HG03175 (cell line): ENCODE results near the gene FAIM2.

Experiments
- ATAC-seq: cut with Tn5 transposase; IDR thresholded peaks from one replicate; pipeline ENCODE4 v1.9.1; 2021; ENCODE audit warnings: mild to moderate bottlenecking, moderate library complexity; ENCODE audit not compliant: unreplicated experiment

Gene FAIM2

DNA sequence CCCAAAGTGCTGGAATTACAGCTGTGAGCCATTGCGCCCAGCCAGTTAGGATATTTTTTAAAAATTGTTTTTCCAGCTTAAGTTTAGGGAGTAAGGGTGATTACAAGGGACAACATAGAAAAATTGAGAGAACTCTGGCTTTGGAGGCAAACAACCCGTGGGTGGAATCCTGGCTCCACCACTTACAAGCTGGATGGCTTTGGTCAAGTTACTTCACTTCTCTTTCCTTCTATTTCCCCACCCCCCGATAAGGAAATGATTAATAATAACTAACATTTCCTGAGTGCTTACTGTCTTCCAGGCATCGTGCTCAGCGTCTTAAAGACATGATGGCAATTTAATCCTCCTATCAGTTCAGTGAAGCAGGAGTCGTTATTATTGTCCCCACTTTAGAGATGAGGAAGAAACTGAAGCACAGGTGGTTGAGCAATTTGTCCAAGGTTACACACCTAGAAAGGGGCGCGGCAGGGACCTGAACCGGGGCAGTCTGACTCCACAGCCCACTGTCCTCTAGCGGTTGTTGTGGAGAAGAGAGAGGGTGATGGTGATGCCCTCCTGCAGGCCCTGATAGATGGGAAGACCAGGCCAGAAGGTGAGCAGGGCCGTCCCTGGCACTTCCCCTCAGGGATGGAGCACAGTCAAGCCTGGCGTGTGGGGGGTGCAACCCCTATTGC is 16.7 kb upstream of the FAIM2 start:
- ATAC-seq: no peak

DNA sequence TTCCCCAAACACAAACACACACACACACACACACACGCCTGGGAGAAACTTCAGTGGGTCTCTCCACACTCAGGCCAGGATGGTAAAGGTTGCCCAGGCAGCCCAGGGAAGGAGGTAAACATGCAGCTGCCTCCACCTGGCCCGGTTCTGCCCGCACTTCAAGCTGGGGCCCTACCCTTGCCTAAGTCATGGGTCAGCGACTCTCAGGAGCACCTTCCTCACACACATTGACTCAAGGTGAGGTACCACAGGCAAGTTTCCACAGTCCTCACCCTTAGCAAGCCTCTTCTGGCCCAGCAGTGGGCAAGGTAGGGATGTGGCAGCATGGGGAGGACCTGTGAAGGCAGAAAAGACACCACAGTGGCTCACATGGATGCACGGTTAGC is 14.1 kb upstream of the FAIM2 start:
- no peak for ATAC-seq

GRCh38 chr12:49917166-49917787 is 13.6 kb upstream of the FAIM2 start:
- ATAC-seq: no peak

DNA sequence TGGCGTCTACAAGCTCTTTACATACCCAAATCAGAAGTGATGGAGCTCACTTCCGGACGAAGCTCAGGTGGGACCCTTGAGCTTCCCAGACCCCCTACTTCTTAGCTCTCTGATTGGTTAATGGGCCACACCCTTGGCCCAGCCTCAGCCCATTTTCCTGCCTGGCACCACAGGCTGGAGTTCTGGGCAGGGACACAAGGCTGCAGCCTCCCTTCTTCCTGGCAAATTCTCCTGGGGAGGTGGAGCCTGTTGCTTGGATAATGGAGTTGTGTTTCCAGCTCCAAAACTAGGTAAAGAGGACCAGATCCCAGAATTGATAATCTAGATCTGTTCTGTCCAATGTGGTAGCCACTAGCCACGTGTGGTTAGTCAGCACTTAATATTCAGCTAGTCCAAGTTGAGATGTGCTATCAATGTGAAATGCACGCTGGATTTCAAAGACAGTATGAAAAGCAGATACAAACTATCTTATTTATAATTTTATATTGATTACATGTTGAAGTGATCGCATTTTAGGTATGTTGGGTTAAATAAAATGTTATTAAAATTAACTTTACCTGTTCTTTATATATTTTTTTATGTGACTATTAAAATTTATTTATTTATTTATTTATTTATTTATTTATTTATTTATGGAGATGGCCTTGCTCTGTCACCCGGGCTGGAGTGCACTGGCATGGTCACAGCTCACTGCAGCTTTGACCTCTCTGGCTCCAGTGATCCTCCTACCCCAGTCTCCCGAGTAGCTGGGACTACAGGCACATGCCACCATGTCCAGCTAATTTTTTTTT is 12.6 kb upstream of the FAIM2 start:
- ATAC-seq: no peak

DNA sequence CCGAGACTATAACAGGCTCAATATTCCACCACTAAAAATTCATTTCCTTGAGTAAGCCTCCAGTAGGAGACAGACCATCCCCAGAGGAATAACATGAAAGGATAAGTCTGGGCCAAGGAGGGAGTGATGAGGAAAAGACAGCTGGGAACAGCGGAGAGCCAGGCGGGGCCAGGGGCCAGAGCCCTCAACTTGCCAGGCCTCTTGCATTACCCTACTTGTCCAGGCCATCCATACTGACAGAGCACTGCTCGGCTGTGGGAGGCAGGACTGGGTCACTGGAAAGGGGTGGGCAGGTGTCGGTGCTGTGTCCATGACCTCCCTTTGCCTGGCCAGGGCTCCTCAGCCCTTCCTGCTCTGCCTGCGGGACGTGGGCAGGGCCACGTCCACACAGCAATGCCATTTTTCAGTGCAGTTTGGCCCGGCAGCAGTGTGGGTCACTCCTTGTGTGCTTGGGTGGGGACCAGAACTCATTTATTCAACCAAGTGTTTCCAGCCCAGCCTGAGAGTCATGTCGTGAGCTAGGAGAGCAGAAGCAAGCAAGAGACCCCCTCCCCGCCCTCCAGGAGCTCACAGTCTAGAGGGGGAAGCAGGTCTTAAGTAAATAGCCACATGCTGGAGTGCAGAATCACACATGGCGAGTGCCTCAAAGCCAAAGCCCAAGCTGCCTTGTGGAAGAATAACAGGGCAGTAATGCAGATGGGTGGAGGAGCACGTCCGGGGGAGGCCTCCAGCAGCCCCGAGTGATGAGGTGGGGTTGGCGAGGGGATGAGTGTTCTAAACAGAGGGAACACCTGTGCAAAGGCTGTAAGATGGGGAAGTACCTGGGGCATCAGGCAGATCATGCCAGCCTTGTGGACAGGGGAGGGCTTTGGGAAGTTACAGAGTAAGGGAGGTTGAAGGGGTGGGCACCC is 8.9 kb upstream of the FAIM2 start:
- ATAC-seq: no peak

- ATAC-seq: no peak
These were observed 7.5 kb upstream of the FAIM2 start for GRCh38 chr12:49911213-49911605.

- no peak for ATAC-seq
These were observed 6.9 kb upstream of the FAIM2 start for GRCh38 chr12:49910331-49911212.

DNA sequence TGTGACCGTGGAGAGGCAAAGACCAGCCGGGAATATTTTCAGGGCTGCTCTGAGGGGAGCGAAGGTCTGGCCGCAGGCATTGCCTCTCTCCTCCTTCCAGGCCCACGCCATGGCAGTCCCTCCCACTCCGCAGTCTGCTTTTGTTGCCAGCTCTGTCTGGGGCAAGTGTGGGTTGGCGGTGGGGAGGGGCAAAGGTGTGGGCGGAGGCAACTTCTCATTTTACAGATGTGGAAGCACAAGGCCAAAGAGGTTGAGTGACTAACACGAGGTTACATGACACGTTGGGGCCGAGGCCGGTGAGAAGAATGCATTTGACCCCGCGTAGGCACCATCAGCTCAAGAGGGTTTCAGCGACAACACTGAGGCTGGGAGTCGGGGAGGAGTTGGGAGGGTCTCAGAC is 6.1 kb upstream of the FAIM2 start:
- ATAC-seq: no peak

- ATAC-seq: no peak
These were observed 5.7 kb upstream of the FAIM2 start for GRCh38 chr12:49909356-49909755.

GRCh38 chr12:49907352-49907751 is 3.7 kb upstream of the FAIM2 start:
- ATAC-seq: no peak

GRCh38 chr12:49905718-49906314 is 2.1 kb upstream of the FAIM2 start:
- ATAC-seq: no peak

GRCh38 chr12:49904601-49905000 is 901 bp upstream of the FAIM2 start:
- ATAC-seq: no peak

DNA sequence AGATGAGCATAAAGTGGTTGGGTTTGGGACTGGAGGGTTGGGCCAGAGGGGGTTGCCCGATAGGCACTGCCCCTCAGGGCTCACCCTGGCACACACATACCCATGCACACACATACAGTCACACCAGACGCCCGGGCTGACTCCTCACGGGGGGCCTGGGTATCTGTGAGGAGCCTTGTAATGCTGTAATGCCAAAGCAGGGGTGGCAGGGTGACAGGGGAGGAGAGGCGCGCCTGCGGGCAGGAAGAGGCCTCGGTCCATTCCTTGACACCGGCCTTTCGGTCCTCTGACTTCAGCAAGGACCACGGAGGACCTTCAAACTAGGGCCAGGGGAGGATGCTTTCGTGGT is 375 bp downstream of the FAIM2 start:
- no peak for ATAC-seq

DNA sequence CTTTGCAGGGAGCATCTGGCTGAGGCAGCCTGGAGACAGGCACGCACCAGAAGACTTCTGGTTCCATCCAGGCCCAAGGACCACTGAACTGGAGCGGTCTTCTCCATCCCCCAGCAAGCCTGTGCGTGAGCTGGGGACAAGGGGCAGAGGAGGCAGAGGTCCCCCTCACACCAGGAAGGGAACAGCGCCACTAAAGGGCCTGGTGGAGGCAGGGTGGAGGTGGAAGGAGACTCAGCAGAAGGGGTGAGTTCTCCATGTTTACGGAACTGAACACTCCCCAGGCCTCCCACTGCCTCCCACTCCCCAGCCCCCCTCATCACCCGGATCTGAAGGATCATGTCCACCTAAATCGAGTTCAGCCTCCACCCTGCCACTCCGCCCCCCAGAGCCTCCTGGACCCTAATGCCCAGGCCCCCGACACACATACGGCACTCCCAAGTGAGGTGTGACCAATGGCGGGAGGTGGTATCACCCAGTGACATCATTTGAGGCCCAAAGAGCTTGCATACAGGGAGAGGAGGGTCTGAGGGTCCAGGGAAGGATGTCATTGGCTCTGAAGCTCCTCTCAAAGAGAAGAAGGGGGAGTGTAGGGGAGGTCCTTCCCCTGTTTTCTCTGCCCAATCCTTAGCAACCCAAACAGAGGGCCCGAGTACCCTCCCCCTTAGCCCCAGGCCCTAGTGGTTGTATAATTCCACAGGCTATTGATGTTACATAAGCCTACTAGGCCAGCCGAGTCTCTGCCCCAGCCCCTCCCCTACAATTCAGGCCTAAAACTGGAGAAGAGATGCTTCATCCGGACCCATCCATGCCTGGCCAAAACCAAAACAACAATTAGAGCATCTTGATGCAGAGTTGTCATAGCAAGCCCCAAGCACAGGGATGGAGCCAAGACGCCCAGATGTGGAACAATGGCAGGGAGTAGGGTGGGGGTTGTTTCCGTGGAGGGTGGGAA is 1.0 kb downstream of the FAIM2 start:
- ATAC-seq: no peak

- no peak for ATAC-seq
These were observed 1.7 kb downstream of the FAIM2 start for GRCh38 chr12:49901986-49902385.

- ATAC-seq: no peak
These were observed 2.7 kb downstream of the FAIM2 start for GRCh38 chr12:49901026-49901425.

DNA sequence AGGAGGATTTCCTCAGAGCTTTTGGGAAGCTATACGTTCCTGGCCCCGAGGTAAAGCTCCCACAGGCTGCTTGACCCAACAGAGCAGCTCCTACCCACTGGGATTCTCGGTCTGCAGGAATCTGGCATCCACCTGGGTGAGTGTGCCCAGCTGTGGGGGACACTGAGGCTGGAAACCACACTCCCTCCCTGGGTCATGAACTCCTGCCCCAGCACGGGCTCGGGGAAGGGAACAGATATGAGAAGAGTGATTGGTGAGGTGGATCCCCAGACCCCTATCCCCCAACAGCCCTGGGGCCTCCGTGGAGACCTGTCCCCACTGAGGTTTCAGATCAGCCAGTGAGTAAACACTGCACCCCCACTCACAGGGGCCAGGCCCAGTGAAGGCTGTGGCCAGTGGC is 3.3 kb downstream of the FAIM2 start:
- ATAC-seq: no peak

GRCh38 chr12:49899921-49900320 is 3.8 kb downstream of the FAIM2 start:
- ATAC-seq: no peak
